Stimulated activated CD4-positive, alpha-beta T cell treated with anti-CD3 and anti-CD28 coated beads, Interleukin-12 subunit alpha, Interleukin-12 subunit beta, amount 100 ng/mL, for 48 hours (primary cell): ENCODE data around the gene CACNA1G.
A peak's percentile ranks its signal among the peaks of the same experiment; 100 is the strongest.

Experiments used
- DNase-seq, 3 donors: peaks; one replicate each; pipeline ENCODE4 v3.0.0-alpha.2; 2020; ENCODE audit warnings: low read depth in 2 of 3, low spot score in 1 of 3

Gene CACNA1G

DNA sequence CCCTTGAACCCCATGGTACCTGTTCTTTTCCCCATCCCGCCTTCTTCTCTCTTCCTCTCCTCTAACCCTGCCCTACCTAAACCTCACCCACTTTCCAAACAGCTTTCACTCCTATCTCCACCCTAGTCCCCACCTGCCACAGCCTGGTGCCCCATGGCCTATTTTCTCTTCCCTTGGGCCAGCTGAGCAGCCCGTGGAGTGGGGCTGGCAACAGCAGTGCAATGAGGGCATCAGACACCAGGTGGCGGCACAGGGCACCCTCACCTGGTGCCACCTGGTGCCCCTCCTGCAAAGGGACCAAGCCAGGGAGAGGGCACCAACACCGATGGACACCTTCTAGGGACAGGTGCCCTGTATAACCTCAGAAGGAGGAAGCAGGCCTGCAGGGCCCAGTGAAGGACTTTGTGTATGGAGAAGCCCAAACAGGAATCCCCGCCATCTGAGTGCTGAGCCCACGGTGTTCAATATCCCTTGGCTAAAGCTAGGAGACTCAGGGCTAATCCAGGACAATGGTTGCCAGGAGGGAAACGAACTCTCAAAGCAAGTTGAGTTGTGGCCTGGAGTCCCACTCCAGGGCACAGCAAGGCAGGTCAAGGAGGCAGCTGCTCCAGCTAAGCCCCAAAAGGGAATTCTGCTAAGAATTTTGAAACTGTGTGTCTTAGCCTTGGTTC lies 70.1 kb downstream of the CACNA1G start:
- peak; percentile 34 to 42 (median 41) for DNase-seq

DNA sequence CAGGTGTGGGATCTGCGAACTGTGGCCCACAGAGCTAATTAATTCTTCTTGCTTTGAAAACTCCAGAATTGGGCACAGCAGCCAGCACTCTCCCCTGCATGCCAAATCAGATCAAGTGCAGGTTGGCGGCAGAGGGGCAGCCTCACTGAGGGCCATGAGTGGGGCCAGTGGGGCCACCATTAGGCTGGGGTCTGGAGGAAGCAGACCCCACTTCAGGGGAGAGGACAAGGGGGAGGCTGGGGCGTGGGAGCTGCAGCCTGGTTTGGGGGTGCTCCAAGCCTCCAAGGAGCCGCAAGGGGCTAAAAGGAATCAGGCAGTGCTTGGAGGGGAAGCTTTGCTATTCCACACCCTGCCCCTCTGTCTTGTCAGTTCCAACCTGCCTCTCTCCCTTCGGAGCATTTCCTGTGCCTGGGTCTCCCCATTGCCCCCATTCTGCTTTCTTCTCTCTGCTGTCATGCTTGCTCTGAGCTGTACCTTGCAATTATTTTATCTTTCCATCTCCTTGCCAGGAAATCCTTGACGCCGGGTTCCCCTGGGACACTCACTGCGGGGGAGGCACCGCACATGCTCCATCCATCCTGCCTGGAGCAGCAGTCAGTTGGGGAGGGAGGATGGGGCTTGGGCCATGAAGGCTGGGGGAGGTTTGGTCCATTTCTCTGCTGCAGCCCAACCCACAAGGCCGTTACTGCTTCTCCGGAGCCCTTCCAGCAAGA lies 70.8 kb downstream of the CACNA1G start:
- no peak for DNase-seq

DNA sequence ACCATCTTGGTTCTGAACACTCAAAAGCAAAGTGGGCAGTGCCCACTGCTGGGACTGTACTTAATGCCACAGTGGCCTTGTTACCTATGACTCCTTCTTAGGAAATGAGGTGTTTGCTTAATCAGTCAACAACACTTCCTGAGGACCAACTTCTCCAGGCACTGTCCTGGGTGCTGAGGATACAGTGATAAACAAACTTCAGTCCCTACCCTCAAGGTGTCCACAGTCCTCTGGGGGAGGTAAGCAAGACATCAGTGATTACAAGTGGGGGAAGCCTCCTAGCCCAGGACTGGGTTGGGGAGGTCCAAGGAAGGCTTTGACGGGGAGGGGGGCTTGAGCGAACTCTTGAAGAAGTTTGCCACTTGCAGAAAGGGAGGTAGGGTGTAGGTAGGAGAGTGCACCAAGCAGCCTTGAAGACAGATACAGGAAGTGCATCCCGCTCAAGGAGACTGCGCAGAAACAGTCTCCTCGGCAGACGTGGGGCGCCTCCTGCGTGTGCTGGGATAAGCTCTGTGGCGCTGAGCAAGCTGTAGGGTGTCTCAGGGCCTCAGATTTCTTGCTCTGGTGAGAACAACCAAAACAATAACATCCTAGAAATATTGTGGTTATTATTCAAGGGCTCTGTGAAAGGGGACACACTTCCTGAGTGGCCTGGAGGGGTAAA lies 71.5 kb downstream of the CACNA1G start:
- DNase-seq, result no peak

DNA sequence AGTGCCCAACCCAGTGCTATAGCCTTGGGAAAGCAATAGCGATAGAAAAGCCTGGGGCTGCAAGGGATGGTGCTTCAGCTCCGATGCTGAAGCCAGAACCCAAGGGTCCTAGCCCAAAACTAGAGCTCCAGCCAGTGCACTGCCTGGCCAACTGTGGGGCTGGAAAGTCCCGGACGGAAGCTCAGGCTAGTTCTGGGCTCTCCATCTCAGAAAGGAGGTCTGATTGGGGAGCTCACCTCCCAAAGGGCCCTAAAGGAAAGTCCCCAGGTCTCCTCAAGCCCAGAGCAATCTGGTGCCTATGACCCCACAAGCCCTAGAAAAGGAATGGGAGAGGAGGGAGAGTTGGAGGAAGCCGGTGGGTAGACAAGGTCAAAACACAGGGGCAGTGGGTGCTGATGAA lies 72.1 kb downstream of the CACNA1G start:
- DNase-seq, result no peak

DNA sequence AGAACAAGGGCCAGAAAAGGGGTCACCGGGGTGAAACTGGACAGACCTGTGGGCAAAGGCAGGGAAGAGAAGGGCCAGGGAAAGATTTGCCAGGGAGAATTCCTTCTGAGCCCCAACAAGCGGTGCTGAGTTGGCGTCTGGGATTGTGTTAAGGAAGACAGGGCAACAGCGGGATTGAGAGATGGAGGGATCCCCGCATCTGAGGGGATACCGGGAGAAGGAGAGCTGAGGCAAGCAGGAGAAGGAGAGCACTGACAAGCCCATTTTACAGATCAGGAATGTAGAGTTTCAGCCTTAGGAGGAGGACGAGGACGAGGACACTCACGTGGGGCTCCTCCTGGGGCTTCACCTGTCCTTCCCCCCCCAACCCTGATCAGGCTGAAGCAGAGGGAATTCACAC lies 73.2 kb downstream of the CACNA1G start:
- no peak for DNase-seq

DNA sequence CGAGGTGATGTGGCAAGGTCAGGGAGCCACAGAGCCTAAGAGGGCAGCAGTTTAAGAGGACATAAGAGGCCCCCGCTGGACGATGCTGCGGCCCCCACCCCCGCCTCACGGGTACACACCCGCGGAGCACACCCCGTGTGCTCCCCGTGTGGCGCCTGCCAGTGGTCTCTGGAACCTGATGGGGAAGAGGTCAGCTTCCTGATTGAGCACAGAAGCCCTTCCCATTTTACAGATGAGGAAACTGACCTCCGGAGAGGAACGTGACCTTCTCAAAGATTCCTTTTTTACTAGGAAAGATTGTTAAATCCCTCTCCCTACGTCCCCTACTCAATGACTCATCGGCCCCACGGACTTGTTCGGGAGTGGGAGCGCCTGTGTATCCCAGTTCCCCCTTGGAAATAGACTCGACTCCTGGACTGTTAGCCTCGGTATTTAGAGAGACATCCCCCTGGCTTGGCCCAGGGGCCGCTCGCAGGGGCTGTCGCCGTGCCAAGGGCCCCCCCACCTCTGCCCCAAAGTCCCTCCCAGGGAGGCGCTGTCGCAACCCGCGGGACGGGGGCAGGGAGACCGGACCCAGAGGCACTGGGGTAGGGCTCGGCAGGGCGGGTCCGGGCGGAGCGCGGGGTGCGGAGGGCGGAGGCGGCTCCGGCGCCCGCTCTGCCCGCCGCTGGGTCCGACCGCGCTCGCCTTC lies 73.9 kb downstream of the CACNA1G start, which contains the start of gene ABCC3:
ABCC3 (plus strand) TSS at position 658 of the 691 bp plus-strand sequence. CDS start 56 bp downstream, outside the sequence.
- DNase-seq, result no peak

DNA sequence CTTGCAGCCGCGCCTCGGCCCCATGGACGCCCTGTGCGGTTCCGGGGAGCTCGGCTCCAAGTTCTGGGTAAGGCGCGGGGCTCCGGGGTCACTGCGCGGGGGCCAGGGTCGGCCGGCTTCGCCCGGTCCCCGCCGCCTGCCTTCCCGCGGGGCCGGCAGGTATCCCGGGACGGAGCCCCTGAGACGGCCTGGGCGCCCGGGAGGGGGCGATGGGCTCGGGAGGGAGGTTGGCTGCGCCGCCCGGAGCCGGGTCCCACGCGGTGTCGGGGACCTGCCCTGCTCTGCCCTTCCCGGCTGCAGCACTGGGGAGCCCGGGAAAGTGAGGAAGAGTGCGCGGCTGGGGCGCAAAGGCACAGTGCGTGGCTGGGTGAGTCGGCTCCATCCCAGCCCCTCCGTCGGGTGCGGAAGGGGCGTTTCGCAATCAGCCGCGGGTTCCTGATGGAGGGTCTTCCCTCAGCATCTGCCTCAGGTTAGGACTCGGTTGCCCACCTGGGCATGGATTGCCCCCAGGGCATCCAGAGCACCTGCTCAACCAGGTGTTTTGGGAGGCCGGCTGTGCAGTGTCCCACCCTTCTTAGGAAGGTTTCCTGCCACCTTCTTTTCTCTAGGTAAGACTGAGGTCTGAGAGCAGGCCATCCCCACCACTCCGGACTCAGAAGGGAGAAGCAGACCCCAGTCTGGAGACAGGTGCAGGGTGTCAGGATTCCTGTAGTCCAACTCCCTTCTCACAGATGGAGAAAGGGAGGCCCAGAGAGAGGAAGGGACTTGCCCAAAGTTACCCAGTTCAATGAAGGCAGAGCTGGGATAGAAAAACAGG lies 74.6 kb downstream of the CACNA1G start:
- DNase-seq, result no peak

DNA sequence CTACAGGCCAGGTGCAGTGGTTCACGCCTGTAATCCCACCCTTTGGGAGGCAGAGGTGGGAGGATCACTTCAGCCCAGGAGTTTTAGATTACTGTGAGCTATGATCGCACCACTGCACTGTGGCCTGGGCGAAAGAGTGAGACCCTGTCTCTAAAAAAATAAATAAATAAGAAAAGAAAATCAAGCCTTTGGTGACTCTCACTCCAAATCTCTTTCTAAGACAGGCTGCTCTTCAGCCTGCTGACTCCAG lies 75.1 kb downstream of the CACNA1G start:
- DNase-seq, result no peak

DNA sequence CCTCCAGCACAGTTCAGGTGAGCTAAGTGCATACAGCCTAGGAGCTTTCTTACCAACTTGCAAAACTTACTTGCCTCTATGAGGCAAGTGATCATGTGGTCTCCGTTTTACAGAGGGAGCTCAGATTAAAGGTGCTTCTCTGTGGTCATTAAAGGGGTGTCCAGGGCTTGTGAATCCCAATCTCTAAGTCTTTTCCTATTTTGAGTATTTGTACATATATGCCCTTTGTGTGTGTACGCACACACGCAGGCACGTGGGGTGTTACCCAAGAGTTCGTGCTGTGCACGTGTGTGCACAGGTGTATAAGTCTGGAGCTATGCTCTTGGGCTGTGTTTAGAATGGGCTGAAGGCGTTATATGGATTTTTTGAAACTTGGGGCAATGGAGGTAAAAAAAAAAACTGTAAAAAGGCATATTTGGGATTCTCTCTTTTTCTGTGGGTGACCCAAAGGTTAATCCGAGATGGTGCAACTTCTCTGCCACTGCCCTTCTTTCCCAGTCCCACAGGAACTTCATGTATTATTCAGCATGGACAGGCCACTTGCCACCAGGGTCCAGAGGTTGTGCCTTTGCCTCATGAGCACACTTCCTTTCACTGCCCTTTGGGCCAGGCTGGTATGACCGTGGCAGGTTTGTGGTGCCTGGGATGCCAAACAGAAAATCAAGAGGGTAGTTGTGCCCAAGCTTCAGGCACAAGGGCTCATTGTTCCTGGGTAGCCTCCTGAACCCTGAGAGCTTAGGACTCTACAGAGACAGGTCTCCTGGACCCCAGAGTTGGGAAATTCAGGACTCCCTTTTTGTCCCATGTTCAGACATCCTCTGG lies 75.7 kb downstream of the CACNA1G start:
- no peak for DNase-seq

DNA sequence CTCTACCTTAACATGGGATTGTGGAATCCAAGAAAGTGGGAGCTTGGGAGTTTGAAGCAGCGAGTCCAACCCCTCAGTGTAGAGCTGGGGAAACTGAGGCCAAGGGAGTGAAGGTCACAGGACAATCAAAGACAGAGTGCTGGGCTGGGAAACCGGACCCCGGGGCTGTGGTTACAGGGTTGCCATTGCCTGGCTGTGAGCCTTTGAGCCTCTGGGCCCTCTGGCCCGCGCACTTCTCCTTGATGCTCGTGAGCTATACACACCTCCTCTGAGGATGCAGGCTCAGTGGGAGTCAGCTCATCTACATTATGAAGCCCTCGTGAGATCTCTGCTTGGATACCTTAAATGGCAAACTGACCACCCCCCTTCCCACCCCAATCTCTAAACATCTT lies 76.3 kb downstream of the CACNA1G start:
- no peak for DNase-seq

DNA sequence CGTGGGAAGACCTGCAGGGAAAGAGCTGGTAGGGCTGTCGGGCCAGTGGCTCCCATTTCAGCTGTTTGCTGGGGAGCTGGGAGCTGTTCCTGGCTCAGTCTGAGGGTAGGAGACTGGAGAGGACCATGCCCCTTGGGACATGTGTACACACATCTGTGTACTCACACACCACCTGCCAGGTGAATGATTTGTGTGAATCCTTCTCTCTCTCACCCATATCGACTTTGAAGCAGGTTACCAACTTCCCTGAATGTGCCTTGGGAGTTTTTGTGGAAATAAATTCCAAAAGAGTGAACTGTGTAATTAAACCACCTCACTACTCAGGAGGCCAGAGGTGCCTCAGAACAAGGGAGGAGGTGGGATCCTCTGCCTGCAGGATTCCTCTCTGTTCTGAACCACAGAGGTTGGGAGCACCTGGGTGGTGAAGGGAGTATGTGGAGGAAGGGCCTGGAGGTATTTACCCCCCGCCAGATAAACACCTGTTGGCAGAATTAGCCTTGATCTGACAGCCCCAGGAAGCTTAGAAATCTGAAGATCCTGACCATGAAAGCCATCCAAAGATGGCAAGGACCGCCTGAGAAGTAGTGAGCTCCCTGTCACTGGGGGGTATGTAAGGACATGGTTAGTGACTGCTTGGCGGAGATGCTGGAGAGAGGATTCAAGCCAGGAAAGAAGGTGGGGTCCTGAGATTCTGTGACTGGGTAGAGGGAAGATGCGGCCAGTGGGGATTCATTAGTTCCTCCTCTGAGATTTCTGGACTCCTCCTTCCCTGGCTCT lies 77.5 kb downstream of the CACNA1G start:
- no peak for DNase-seq

DNA sequence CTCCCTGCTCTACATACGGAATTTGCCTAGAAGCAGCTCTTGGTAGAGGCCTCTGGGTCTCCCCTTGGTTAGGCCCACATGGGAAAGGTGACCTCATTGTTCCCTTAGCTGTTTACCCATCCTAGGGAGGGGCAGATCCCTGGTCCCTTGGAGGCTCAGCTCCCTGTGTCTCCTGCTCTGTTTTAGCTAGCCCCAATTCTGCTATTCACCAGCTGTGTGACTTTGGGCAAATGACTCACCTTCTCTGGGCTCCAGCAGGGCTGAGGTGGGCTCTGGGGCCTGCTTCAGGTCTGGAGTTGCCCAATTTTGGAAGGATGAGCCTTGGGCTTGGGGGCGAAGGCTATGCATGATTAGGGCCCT lies 78.1 kb downstream of the CACNA1G start:
- no peak for DNase-seq

DNA sequence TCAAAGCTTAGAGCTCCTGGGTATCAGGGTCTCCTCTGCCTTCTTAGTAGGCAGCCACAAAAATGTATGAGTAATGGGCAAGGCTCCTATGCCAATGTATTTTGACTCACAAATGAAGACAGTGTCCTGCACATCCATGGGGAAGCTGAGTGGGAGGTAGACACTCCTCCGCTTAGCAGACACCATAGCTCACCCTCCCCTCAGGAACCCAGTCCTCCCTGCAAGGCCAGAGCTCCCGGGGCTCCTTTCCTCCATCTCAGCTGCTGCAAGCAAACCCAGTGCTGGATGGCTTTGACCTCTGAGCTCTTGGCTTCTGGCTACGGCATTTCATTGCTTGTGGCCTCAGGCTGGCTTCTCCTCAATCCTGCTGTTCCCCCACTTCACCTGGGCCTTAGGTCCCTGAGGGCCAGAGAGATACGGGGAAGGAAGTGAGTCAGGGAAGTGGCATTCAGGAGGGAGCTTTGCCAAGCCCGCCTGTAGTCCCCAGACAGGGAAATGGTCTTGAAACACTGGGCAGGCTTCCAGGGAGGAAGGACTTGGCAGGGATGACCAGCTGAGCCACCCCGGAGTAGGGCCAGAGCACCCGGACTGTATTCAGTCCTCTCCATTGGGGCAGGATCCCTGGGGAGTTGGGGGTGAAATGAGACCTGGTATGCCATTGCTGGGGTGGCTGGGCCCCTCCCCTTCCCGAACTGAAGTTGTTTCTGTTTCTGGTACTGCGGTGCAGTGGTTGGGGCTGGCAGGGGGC lies 78.6 kb downstream of the CACNA1G start:
- no peak for DNase-seq

DNA sequence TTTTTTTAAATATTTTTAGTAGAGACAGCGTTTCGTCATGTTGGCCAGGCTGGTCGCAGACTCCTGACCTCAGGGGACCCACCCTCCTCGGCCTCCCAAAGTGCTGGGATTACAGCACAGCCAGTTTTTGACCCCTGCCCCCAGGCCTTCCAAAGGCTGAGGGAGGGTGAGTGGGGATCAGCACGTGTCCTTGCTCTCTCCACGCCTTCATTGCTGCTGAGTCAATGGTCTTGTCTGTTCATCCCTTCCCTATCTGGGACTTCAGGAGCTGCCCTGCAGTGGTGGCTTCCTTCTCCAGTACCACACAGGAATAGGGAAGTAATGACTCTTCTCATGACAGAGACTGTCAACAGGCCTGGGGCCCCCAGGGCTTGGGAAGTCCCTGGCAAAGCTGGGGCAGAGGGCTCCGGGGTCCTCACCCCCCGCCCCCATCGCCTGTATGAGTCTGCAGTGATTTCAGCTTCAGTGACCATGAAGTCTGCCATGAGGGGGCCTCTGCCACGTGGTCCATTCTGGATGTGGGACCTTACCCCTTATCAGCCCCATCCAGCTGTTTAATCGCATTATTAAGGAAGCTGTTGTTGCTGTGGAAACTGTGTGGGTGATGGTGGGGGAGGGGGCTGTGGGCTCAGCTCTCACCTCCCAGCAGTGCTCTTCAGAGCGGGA lies 80.3 kb downstream of the CACNA1G start:
- DNase-seq, result no peak

DNA sequence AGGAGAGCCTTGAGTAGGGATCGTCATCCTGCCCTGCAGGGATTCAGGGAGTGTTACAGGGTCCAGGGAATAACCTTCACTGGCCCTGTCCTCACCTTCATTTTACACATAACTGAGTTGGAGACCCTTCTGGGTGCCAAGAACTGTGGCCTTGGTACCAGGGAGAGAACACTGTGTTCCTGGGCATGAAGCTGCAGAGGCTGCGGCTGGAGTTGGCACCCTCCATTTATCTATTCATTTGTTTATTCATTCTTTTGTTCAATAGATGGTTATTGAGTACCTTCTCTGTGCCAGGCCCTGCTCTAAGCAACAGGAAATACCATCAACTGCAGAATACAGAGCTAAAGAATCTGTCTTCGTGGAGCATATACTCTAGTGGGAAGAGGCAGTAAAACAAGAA lies 80.8 kb downstream of the CACNA1G start:
- DNase-seq, result no peak

DNA sequence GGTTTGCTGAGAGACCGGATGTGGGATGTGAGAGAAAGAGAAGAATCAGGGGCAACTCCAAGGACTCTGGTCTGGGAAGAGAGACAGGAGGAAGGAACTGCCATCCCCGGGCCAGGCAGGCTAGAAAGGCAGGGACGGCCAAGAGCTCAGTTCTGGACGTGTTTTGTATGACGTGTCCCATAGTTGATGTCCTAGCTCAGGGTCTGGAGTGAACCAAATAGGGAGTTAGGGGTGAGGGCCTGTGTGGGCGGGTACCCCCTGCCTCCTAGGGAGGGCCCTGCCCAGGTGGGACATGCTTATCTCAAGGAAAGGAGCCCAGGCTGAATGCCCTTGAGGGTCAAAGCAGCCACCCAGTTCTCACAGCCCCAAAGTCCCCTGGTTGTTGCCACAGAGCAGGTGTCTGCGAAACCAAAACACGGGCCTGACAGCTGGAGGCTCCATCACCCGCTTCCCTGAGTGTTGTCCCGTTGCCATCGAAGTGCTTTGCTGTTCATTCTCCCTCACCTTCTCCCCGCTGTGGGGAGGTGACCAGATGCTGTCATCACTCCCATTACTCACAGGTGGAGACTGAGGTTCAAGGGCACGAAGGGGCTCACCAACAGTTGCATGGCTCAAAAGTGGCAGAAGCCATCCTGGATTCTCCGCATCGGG lies 81.7 kb downstream of the CACNA1G start:
- DNase-seq, result no peak

DNA sequence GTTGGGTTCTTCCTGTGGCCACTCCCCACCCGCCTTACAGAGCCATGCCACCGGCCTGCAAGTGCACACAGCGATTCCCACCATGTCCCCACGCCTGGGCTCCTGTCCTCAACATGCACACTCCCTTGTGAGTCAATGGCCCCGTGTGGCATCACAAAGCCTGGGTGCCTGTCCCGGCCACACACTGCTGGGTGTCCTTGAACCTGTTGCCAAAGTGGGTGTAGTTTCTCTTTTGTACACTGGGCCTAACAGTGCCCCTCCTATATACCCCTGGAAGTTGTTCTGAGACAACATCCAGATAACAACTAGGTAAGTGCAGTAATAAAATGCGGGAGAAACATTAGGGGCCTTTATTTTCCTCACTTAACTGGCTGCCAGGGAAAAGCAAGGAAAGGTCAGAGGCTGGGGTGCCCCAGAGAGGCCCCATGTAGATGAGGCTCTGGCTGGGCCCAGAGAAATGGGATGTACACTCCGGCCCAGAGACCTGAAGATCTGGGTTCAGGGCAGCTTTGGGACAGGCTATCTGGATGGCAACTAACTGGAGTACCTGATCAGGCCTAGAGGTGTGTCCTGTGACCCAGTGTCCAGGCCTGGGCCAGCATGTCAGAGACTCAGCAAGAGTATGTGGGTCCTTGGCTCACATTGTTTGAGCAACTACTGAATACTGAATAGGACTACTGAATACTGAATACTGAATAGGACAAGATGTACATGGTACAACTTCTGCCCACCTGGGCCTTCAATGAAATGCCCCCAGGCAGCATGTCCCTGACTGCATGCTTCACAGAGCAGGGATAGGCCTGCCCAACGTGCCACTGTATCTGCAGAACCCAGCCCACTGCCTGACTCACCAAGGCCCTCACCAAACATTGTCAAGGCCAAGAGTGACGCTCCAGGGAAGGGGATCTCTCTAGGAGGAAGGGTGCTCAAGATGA lies 82.5 kb downstream of the CACNA1G start:
- no peak for DNase-seq
